SK-N-SH treated with all-trans-retinoic acid at 6 μM for 48 hours (cell line): Measurements from ENCODE around the gene SIPA1.
"Not testable (repeated sequence)": the region's sequence is repeated elsewhere in the genome, so short reads cannot be mapped to it uniquely, and the experiment has no call there.

Experiments
- CREB5 ChIP-seq: fragments of 250-450 bp; sonication (Bioruptor Pico); IDR thresholded peaks from 2 replicates; pipeline ENCODE4 v1.5.1; 2020; ENCODE audit warnings: low read depth, mild to moderate bottlenecking, moderate library complexity
- CSDC2 ChIP-seq: fragments of 250-450 bp; sonication (Bioruptor Pico); IDR thresholded peaks from 2 replicates; pipeline ENCODE4 v1.5.0; 2020; ENCODE audit warnings: mild to moderate bottlenecking, moderate library complexity
- ESRRG ChIP-seq: fragments of 250-450 bp; sonication (Bioruptor Pico); IDR thresholded peaks from 2 replicates; pipeline ENCODE4 v1.6.1; 2021; ENCODE audit warnings: mild to moderate bottlenecking
- GLIS3 ChIP-seq: fragments of 250-450 bp; sonication (Bioruptor Pico); IDR thresholded peaks from 2 replicates; pipeline ENCODE4 v1.5.0; 2020; ENCODE audit warnings: mild to moderate bottlenecking, moderate library complexity
- ISL1 ChIP-seq: fragments of 250-450 bp; sonication (Bioruptor Pico); IDR thresholded peaks from 2 replicates; pipeline ENCODE4 v2.1.2; 2022; ENCODE audit warnings: mild to moderate bottlenecking, moderate library complexity
- POU6F1 ChIP-seq: fragments of 250-450 bp; sonication (Bioruptor Pico); IDR thresholded peaks from 2 replicates; pipeline ENCODE4 v1.8.0; 2021; ENCODE audit warnings: low read depth, mild to moderate bottlenecking, moderate library complexity, borderline replicate concordance
- TCF4 ChIP-seq: fragments of 250-450 bp; sonication (Bioruptor Pico); IDR thresholded peaks from 2 replicates; pipeline ENCODE4 v1.8.0; 2021; ENCODE audit warnings: mild to moderate bottlenecking, moderate library complexity, borderline replicate concordance
- ZC3H10 ChIP-seq: fragments of 250-450 bp; sonication (Bioruptor Pico); IDR thresholded peaks from 2 replicates; pipeline ENCODE4 v1.5.1; 2021; ENCODE audit warnings: mild to moderate bottlenecking, moderate library complexity
- ZFP30 ChIP-seq: fragments of 450-650 bp; formaldehyde crosslinking; IDR thresholded peaks from 2 replicates; pipeline ENCODE4 v1.5.0; 2022; ENCODE audit warnings: mild to moderate bottlenecking, moderate library complexity

GRCh38 chr11:65660908-65661307 is 23.0 kb downstream of the SIPA1 start:
- TF ChIP-seq GLIS3; ZC3H10 (CRISPR knock-in tag); TCF4 (CRISPR knock-in tag); POU6F1 (CRISPR knock-in tag); ISL1; CSDC2 (CRISPR knock-in tag); ESRRG (CRISPR knock-in tag); CREB5 (CRISPR knock-in tag); ZFP30 (CRISPR knock-in tag): not testable (repeated sequence)
